HS-27A (cell line): ENCODE measurements around the gene GSPT1.
"Not testable (repeated sequence)": the region's sequence is repeated elsewhere in the genome, so short reads cannot be mapped to it uniquely, and the experiment has no call there.

Source experiments
- DNase-seq: peaks from one replicate; pipeline ENCODE4 v3.0.0-alpha.2; 2012; ENCODE audit warnings: low read depth, missing footprints

The GSPT1 gene

GRCh38 chr16:11857161-11857560 is 58.6 kb downstream of the GSPT1 start:
- DNase-seq: no peak

GRCh38 chr16:11852092-11852809 is 63.5 kb downstream of the GSPT1 start:
- no peak for DNase-seq

GRCh38 chr16:11851294-11852091 is 64.3 kb downstream of the GSPT1 start, which contains the start of gene RSL1D1:
Gene RSL1D1 (minus strand): TSS chr16:11851542. CDS start chr16:11851512, 30 bp downstream.
- DNase-seq: peak; percentile 62

- DNase-seq: no peak
Observed at GRCh38 chr16:11848842-11849241, 66.9 kb downstream of the GSPT1 start.

GRCh38 chr16:11844499-11844898 is 71.3 kb downstream of the GSPT1 start:
- no peak for DNase-seq

GRCh38 chr16:11843861-11844260 is 71.9 kb downstream of the GSPT1 start:
- DNase-seq: no peak

- no peak for DNase-seq
Observed at GRCh38 chr16:11843206-11843605, 72.5 kb downstream of the GSPT1 start.

GRCh38 chr16:11841026-11841425 is 74.7 kb downstream of the GSPT1 start:
- no peak for DNase-seq

- no peak for DNase-seq
Observed at GRCh38 chr16:11836650-11837244, 79.0 kb downstream of the GSPT1 start.

GRCh38 chr16:11835891-11836649 is 79.7 kb downstream of the GSPT1 start:
- DNase-seq: no peak

GRCh38 chr16:11835309-11835708 is 80.4 kb downstream of the GSPT1 start:
- DNase-seq: no peak

GRCh38 chr16:11833951-11834695 is 81.6 kb downstream of the GSPT1 start:
- DNase-seq: no peak

GRCh38 chr16:11828696-11829095 is 87.1 kb downstream of the GSPT1 start:
- no peak for DNase-seq

- not testable (repeated sequence) for DNase-seq
Observed at GRCh38 chr16:11825520-11826165, 90.1 kb downstream of the GSPT1 start.

- DNase-seq: no peak
Observed at GRCh38 chr16:11824362-11824761, 91.4 kb downstream of the GSPT1 start.

- DNase-seq: not testable (repeated sequence)
Observed at GRCh38 chr16:11823645-11824044, 92.1 kb downstream of the GSPT1 start.

GRCh38 chr16:11819798-11820197 is 96.0 kb downstream of the GSPT1 start:
- no peak for DNase-seq

- not testable (repeated sequence) for DNase-seq
Observed at GRCh38 chr16:11818970-11819369, 96.8 kb downstream of the GSPT1 start.
